ENCODE data around the gene MED29.

MED29 gene

DNA sequence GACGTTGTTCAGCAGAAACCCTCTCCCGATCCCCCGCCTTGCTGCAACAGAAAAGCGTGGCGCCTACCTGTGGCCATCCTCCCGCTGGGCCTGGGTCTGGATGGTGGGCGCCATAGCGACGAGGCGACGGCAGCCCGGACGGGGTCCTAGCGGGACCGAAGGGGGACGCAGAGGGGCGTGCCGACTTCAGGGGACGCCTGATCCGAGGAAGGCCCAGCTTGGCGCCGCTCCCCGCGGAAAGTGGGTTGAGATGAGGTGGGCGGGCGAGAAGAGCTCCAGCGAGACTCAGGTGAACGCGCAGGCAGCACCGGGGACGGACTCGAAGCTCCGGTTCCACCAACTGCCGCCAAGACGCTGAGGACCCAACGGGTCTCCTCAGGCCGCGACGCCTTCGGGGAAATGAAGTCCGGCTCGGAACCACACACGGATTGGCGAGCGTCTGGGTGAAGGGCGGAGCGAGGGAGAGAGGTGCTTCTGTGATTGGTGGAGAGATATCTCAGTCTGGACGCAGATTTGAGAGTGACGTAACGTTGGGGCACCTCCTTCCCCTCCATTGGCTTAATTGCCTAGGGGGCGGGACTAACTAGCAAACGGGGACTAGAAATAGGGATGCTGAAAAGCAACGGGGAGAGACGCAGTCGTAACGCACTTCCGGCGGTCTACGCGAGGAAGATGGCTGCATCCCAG is at the start of gene MED29, which contains the start of gene PAF1:
MED29 (plus strand) TSS at position 628 of the 687 bp plus-strand sequence; CDS start at position 673, 45 bp downstream.
PAF1 (minus strand) TSS at position 356 of the 687 bp plus-strand sequence; CDS start at position 114, 242 bp downstream.
- Histone ChIP-seq H3K4me3 (peak within 1 kb of the TSS; percentile 90), H3K4me1 (peaks cover 3% of the 10 kb centered on the region; the same call in 1 of the 2 replicates), H3K36me3 (replicated peaks) (peaks cover 53% of the 10 kb centered on the region), H3K9me3 (no peaks in the 10 kb centered on the region), H3K27me3 (ENCODE audit: low read depth) (no peaks in the 10 kb centered on the region)
- in situ Hi-C loops (cut with MboI; ENCODE audit: low sequenced_read_pairs) = no loop called here
- peak; percentile 98 to 99 for DNase-seq (ENCODE audit: low spot score in 2 of 2)

- H3K4me1 ChIP-seq = peaks cover 14% of the 10 kb centered on the region
- H3K9me3 ChIP-seq = no peaks in the 10 kb centered on the region
- peak within 1 kb of the TSS; percentile 70 for H3K4me3 ChIP-seq
- in situ Hi-C loops (cut with MboI; ENCODE audit: low sequenced_read_pairs) = no loop called here
- peak; percentile 94 to 99 for DNase-seq (ENCODE audit: low spot score in 2 of 2)
- peaks cover 9% of the 10 kb centered on the region for H3K36me3 ChIP-seq (replicated peaks)
- H3K27me3 ChIP-seq (ENCODE audit: low read depth) = no peaks in the 10 kb centered on the region
These were observed 49.2 kb upstream of the MED29 start, which contains the start of gene SAMD4B for GRCh38 chr19:39341719-39342604. Gene SAMD4B, plus strand, starts transcription at chr19:39342421. Its CDS starts 14,473 bp downstream, at chr19:39356894.

DNA sequence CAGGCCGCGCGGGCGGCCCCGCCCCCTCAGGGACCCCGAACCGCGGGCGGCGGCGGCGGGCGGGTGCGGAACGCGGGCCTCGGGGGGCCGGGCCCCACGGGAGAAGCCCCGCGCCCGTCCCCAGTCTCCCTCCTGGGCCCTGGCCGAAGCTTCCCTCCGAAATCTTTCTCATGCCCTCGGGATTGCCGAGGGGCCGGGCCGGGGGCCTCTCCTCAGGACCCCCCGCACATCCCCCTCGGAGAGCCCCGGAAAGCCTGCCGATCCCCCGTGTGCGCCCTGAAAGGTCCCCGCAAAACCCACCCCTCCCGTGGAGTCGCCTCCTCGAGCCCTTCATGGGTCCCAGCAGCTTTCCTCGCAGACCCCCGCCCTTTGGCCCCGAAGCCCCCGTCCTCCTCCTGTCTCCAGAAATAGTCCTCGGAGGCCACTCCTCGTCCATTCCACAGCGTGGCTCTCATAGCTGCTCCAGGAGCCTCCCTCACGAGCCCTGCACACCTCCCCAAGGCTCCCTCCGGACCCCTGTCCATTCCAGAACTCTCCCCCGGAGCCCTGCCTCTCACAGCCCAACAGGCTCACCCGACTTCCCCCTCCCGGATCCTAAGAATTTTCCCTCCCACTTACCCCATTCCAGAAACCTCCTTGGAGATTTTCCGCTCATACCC is 48.4 kb upstream of the MED29 start:
- DNase-seq (ENCODE audit: low spot score in 2 of 2) = peak in 1 of 2 experiments; percentile 36
- Histone ChIP-seq H3K9me3 (no peaks in the 10 kb centered on the region), H3K4me3 (peak overlapping the region; percentile 70), H3K4me1 (peaks cover 14% of the 10 kb centered on the region), H3K27me3 (ENCODE audit: low read depth) (no peaks in the 10 kb centered on the region), H3K36me3 (replicated peaks) (peaks cover 9% of the 10 kb centered on the region)
- in situ Hi-C loops (cut with MboI; ENCODE audit: low sequenced_read_pairs) = no loop called here

DNA sequence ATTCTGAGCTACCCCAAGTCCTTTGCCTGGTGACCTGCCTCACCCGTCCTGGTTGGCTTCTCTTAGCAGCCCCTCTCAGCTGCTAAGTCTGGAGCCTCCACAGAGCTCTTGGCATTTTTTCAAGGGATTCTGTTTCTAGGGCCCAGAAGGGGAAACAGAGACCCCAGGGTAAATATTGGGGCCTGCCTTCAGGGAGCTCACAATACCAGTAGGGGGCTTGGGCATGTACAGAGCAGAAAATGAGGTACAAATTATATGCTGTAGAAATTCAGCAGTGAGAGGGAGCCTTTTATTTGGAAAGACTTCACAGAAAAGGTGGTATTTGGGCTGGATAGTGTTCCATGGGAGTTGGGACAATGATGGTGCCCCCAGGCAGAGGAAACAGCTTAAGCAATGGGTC is 45.2 kb upstream of the MED29 start:
- H3K9me3 ChIP-seq = no peaks in the 10 kb centered on the region
- DNase-seq (ENCODE audit: low spot score in 2 of 2) = no peak
- no peak overlapping the region for H3K4me3 ChIP-seq
- peaks cover 10% of the 10 kb centered on the region for H3K4me1 ChIP-seq
- in situ Hi-C loops (cut with MboI; ENCODE audit: low sequenced_read_pairs) = no loop called here
- peaks cover 30% of the 10 kb centered on the region for H3K36me3 ChIP-seq (replicated peaks)
- no peaks in the 10 kb centered on the region for H3K27me3 ChIP-seq (ENCODE audit: low read depth)

GRCh38 chr19:39347332-39348164 is 43.6 kb upstream of the MED29 start:
- Histone ChIP-seq H3K4me3 (no peak overlapping the region), H3K4me1 (peaks cover 10% of the 10 kb centered on the region), H3K36me3 (replicated peaks) (peaks cover 33% of the 10 kb centered on the region), H3K9me3 (no peaks in the 10 kb centered on the region), H3K27me3 (ENCODE audit: low read depth) (no peaks in the 10 kb centered on the region)
- no peak for DNase-seq (ENCODE audit: low spot score in 2 of 2)
- in situ Hi-C loops (cut with MboI; ENCODE audit: low sequenced_read_pairs) = no loop called here

GRCh38 chr19:39349326-39349725 is 41.9 kb upstream of the MED29 start:
- Histone ChIP-seq H3K4me3 (no peak overlapping the region), H3K36me3 (replicated peaks) (peaks cover 40% of the 10 kb centered on the region), H3K4me1 (peaks cover 4% of the 10 kb centered on the region), H3K9me3 (no peaks in the 10 kb centered on the region), H3K27me3 (ENCODE audit: low read depth) (no peaks in the 10 kb centered on the region)
- no peak for DNase-seq (ENCODE audit: low spot score in 2 of 2)
- in situ Hi-C loops (cut with MboI; ENCODE audit: low sequenced_read_pairs) = no loop called here

DNA sequence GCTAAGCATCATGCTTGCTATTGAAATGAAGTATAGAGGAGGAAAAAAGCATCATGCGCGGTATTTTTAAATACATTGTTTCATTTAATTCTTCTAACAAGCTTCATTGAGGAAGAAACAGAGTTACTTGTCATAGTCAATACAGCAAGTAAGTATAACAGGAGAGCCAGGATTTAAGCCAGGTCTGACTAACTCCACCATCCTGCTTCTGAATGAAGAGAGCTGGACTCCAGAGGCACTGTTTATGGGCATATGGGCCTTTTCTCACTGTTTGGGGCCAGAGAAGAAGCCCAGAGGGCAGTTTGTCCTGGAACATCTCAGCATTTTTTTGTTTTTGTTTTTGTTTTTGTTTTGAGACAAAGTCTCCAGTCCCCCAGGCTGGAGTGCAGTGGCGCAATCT is 41.0 kb upstream of the MED29 start:
- peaks cover 47% of the 10 kb centered on the region for H3K36me3 ChIP-seq (replicated peaks)
- DNase-seq (ENCODE audit: low spot score in 2 of 2) = no peak
- in situ Hi-C loops (cut with MboI; ENCODE audit: low sequenced_read_pairs) = no loop called here

GRCh38 chr19:39351537-39352064 is 39.6 kb upstream of the MED29 start:
- Histone ChIP-seq H3K4me1 (no peaks in the 10 kb centered on the region; the same call in none of the 2 replicates), H3K36me3 (replicated peaks) (peaks cover 45% of the 10 kb centered on the region), H3K27me3 (ENCODE audit: low read depth) (no peaks in the 10 kb centered on the region), H3K9me3 (no peaks in the 10 kb centered on the region), H3K4me3 (no peak overlapping the region)
- in situ Hi-C loops (cut with MboI; ENCODE audit: low sequenced_read_pairs) = no loop called here
- DNase-seq (ENCODE audit: low spot score in 2 of 2) = no peak

More for the DNA sequence above, 41.0 kb upstream of the MED29 start:
- Histone ChIP-seq H3K9me3 (no peaks in the 10 kb centered on the region), H3K4me1 (peaks cover 4% of the 10 kb centered on the region), H3K4me3 (no peak overlapping the region), H3K27me3 (ENCODE audit: low read depth) (no peaks in the 10 kb centered on the region)

DNA sequence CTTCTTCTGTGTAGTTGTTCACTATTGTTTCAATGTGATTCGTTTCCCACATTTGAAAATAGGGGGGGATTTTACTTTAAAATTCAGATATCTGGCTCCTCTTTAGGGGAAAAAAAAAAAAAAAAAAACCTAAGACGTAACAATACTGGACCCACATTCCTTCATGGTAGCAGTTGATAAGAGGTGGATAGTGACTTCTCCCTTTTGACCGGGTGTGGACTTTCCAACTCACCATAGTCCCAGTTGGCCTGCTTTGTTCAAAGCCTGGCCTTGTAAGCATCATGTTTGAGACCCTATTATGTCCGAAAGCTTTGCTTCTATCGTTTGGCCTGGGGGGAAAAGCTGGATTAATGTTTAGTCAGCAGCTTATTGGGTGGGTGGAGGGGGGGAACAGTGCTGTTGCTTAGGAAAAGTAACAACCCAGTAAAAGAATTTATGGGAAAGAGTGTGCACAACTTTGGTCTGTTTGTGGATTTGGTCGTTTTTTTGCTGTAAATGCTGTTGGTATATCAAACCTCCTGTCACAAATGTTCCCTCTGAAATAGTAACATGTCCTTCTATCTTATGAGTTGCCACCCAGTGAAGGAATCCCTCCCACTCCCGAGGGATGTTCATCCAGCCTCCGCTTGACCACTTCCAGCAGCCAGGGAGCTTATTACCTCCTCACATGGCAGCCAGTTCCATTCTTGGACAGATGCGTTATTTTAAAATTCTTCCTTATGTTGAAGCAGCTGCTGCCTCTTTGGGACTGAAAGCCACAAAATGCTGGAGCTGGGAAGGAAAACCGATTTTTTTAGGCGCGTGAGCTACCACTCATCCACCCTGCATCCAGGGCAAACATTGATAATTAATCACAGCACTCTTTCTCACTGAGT is 38.6 kb upstream of the MED29 start:
- H3K4me3 ChIP-seq = no peak overlapping the region
- DNase-seq (ENCODE audit: low spot score in 2 of 2) = peak; percentile 23 to 27
- no peaks in the 10 kb centered on the region; the same call in none of the 2 replicates for H3K4me1 ChIP-seq
- H3K36me3 ChIP-seq (replicated peaks) = peaks cover 55% of the 10 kb centered on the region
- H3K9me3 ChIP-seq = no peaks in the 10 kb centered on the region
- H3K27me3 ChIP-seq (ENCODE audit: low read depth) = no peaks in the 10 kb centered on the region
- in situ Hi-C loops (cut with MboI; ENCODE audit: low sequenced_read_pairs) = no loop called here

- no peak overlapping the region for H3K4me3 ChIP-seq
- H3K36me3 ChIP-seq (replicated peaks) = peaks cover 56% of the 10 kb centered on the region
- H3K27me3 ChIP-seq (ENCODE audit: low read depth) = no peaks in the 10 kb centered on the region
- no peak for DNase-seq (ENCODE audit: low spot score in 2 of 2)
- in situ Hi-C loops (cut with MboI; ENCODE audit: low sequenced_read_pairs) = no loop called here
- no peaks in the 10 kb centered on the region; the same call in none of the 2 replicates for H3K4me1 ChIP-seq
- H3K9me3 ChIP-seq = no peaks in the 10 kb centered on the region
These were observed 35.9 kb upstream of the MED29 start for GRCh38 chr19:39355253-39355652.

DNA sequence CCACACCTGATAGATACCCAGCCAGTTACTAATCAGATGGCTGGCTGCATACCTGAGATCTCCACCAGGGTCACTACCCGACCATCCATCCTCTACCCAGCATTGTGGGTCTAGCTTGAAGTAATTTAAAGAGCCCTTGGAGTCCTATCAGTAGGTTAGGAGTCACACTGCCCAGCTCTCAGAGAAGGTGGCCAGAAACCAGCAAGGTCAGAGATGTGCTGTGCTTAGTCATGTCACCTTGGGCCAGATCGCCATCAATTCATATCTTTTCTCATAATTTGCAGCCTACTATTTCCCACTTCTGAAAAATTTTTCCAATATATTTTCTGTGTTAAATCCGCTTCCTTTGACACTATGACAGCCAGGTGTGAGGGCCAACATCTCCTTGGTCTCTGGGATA is 35.1 kb upstream of the MED29 start:
- in situ Hi-C loops (cut with MboI; ENCODE audit: low sequenced_read_pairs) = no loop called here
- Histone ChIP-seq H3K4me3 (no peak overlapping the region), H3K9me3 (no peaks in the 10 kb centered on the region), H3K27me3 (ENCODE audit: low read depth) (no peaks in the 10 kb centered on the region), H3K36me3 (replicated peaks) (peaks cover 64% of the 10 kb centered on the region), H3K4me1 (no peaks in the 10 kb centered on the region; the same call in none of the 2 replicates)
- no peak for DNase-seq (ENCODE audit: low spot score in 2 of 2)

DNA sequence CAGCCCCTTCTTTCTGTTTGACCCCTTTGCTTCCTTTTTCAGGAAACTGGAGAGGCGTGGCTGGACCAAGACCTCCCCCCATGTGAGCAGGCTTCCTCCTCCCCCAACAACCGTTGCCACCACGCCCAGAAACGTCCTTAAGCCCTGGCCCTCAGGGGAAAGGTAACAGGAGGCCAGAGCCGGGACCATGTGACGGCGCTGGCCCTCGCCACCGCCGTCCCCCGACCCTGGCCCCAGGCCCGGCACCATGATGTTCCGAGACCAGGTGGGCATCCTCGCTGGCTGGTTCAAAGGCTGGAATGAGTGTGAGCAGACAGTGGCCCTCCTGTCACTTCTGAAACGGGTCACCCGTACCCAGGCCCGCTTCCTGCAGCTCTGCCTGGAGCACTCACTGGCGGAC is 34.5 kb upstream of the MED29 start:
- DNase-seq (ENCODE audit: low spot score in 2 of 2) = no peak
- no peaks in the 10 kb centered on the region; the same call in none of the 2 replicates for H3K4me1 ChIP-seq
- no peaks in the 10 kb centered on the region for H3K9me3 ChIP-seq
- no peaks in the 10 kb centered on the region for H3K27me3 ChIP-seq (ENCODE audit: low read depth)
- in situ Hi-C loops (cut with MboI; ENCODE audit: low sequenced_read_pairs) = no loop called here
- H3K4me3 ChIP-seq = no peak overlapping the region
- peaks cover 61% of the 10 kb centered on the region for H3K36me3 ChIP-seq (replicated peaks)
